Astrocyte of the hippocampus (primary cell): ENCODE measurements around the gene MMP28.

Experiments
- DNase-seq: peaks from one replicate; pipeline ENCODE4 v3.0.0; 2011; ENCODE audit warnings: low read depth, low spot score

Gene MMP28

GRCh38 chr17:35726127-35726952 lies 69.1 kb downstream of the MMP28 start:
- DNase-seq, result peak; percentile 86

- DNase-seq, result no peak
Observed at GRCh38 chr17:35725802-35726126, 69.7 kb downstream of the MMP28 start.

DNA sequence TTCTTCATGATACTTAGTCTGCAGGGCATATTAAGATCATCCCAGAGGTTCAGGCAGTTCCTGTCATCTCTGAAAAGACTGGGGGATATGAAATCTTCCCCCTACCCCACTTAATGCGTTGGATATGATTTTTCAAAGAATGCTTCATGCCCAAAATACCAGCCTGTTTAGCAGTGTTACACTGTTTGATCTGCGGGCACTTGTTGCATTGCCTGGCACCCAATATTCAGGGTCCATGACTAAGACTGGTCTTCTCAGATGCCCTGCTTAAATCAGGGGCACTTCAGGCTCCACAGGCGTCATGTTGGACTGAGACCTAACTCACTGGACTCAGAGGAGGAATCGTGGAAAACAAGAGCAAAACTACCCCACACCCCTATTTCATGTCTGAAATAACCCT lies 70.4 kb downstream of the MMP28 start:
- DNase-seq, result no peak

DNA sequence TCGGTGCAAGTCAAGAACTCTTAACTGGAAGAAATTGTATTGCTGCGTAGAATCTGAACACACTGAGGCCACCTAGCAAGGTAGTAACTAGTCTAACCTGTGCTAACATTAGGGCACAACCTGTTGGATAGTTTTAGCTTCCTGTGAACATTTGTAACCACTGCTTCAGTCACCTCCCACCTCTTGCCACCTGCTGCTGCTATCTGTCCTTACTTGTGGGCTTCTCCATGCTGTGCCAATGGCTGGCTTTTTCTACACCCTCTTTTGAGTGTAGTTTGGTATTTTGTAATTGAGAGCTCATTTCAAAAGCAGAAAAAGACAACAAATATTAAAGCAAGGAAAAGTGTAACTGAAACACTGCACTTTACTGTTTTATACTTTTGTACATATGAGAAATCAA lies 71.7 kb downstream of the MMP28 start:
- DNase-seq, result no peak

- no peak for DNase-seq
Observed at GRCh38 chr17:35717475-35717874, 78.0 kb downstream of the MMP28 start.

DNA sequence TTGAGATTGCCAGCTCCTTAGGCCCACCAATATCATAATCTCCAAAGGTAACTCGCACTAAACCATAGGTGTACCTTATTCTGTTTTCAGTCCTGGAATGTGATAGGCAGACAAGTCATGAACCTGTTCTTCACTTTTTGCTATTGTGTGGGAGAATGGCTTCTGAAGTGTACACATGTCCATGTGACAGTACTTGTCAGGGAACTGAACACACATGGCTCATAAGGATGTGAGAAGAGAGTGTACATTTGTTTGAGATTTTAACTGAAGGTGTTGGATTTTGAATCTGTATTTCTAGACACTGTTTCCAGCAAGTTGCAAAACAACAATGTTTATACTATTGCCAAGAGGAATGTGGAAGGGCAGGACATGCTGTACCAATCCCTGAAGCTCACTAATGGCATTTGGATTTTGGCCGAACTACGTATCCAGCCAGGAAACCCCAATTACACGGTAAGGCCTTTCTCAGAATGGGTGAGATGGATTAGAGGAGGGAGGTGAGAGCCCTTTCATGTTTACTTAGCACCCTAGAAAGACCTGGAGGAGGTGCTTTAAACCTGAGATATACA lies 78.5 kb downstream of the MMP28 start:
- peak; percentile 30 for DNase-seq

- no peak for DNase-seq
Observed at GRCh38 chr17:35716173-35716572, 79.3 kb downstream of the MMP28 start.
